CD4-positive, alpha-beta memory T cell (primary cell): ENCODE data around the gene LTBR. TPM values are rescaled to one million over a fixed set of nuclear protein-coding genes. Genes with fewer than 3 reads are reported as not detected.
"Not testable (repeated sequence)": the region's sequence is repeated elsewhere in the genome, so short reads cannot be mapped to it uniquely, and the experiment has no call there.

ENCODE experiments used
- CTCF ChIA-PET: fragments of 350-600 bp; sonication (Branson Sonifier 250); formaldehyde crosslinking; loops from one replicate; lab custom pipeline; 2021; ENCODE audit warnings: inconsistent platforms; ENCODE audit not compliant: partially characterized antibody; lab: Charles Lee
- POLR2A ChIA-PET: fragments of 350-600 bp; sonication (Branson Sonifier 250); formaldehyde crosslinking; loops from one replicate; lab custom pipeline; 2021; ENCODE audit not compliant: partially characterized antibody; lab: Charles Lee
- DNase-seq, 5 donors: peaks; one replicate each; pipeline versions ENCODE4 v3.0.0 to v3.0.0-alpha.2; 2020 to 2022; ENCODE audit warnings: mixed read lengths in 1 of 5
- H3K27ac ChIP-seq: one replicate; pipeline ENCODE4 v1.7.0; 2013; ENCODE audit warnings: low read depth, low read length
- H3K27me3 ChIP-seq: 2 replicates; pipeline ENCODE4 v1.7.0; 2013; ENCODE audit warnings: mild to moderate bottlenecking, low read length, moderate library complexity; ENCODE audit not compliant: insufficient read depth
- H3K36me3 ChIP-seq: 2 replicates; pipeline ENCODE4 v1.7.0; 2013; ENCODE audit warnings: mild to moderate bottlenecking, low read length, moderate library complexity; ENCODE audit not compliant: insufficient read depth
- H3K4me1 ChIP-seq: 2 replicates; pipeline ENCODE4 v1.7.0; 2013; ENCODE audit warnings: mild to moderate bottlenecking, low read length, moderate library complexity; ENCODE audit not compliant: insufficient read depth
- H3K4me3 ChIP-seq, 2 donors: one replicate each; pipeline ENCODE4 v1.7.0; 2013; ENCODE audit warnings: low read length in 2 of 2, mild to moderate bottlenecking in 1 of 2
- H3K9me3 ChIP-seq, 2 donors: one replicate each; pipeline ENCODE4 v1.7.0; 2013; ENCODE audit warnings: low read length in 2 of 2, control low read depth in 1 of 2; ENCODE audit not compliant: control insufficient read depth in 1 of 2
- H3K27ac Mint-ChIP-seq, 7 donors: one replicate each; pipeline ENCODE4 v1.8.0; 2020 to 2021; ENCODE audit warnings: mixed read lengths in 7 of 7, mild to moderate bottlenecking in 6 of 7, inconsistent platforms in 3 of 7, moderate library complexity in 3 of 7
- H3K27me3 Mint-ChIP-seq, 2 donors: one replicate each; pipeline ENCODE4 v1.8.0; 2020 to 2021; ENCODE audit warnings: mixed read lengths in 2 of 2
- H3K36me3 Mint-ChIP-seq, 2 donors: one replicate each; pipeline ENCODE4 v1.8.0; 2020 to 2021; ENCODE audit warnings: mixed read lengths in 2 of 2, inconsistent platforms in 1 of 2, mild to moderate bottlenecking in 1 of 2
- H3K4me1 Mint-ChIP-seq, 4 donors: one replicate each; pipeline ENCODE4 v1.8.0; 2020 to 2021; ENCODE audit warnings: mixed read lengths in 4 of 4, mild to moderate bottlenecking in 1 of 4
- H3K4me3 Mint-ChIP-seq, 8 donors: one replicate each; pipeline ENCODE4 v1.8.0; 2020 to 2021; ENCODE audit warnings: mixed read lengths in 8 of 8, mild to moderate bottlenecking in 7 of 8, moderate library complexity in 6 of 8, inconsistent platforms in 3 of 8
- H3K9me3 Mint-ChIP-seq, 8 donors: one replicate each; pipeline ENCODE4 v1.8.0; 2020 to 2021; ENCODE audit warnings: mixed read lengths in 8 of 8, mild to moderate bottlenecking in 5 of 8, inconsistent platforms in 3 of 8, moderate library complexity in 1 of 8
- intact Hi-C: fragments of 100-400 bp; cut with micrococcal nuclease; formaldehyde crosslinking; loops from one replicate; pipeline ENCODE4 v1.15.1; 2023
- polyA plus RNA-seq, 2 donors: library from polyadenylated mRNA; unstranded; fragments of 300-500 nt; fragmentation: Illumina TruSeq; gene quantifications; one replicate each; pipeline ENCODE4 v1.2.3, GENCODE V29; 2021
- total RNA-seq, 2 experiments: library from RNA; stranded (reverse); gene quantifications; one replicate each; pipeline ENCODE4 v1.2.3, GENCODE V29; 2021

LTBR gene
- total and polyA plus RNA-seq, 4 experiments from 2014 or later: 1.1 to 1.3 TPM; not detected in 2

- H3K4me1 Mint-ChIP-seq: peaks cover 26 to 35% (median 31%) of the 10 kb centered on the region in 4 donors
- Histone ChIP-seq H3K4me1 (peaks cover 74% of the 10 kb centered on the region), H3K27ac (peak overlapping the region; percentile 92), H3K4me3 (peak overlapping the region; percentile 87 to 97), H3K27me3 (no peaks in the 10 kb centered on the region), H3K9me3 (no peaks in the 10 kb centered on the region), H3K36me3 (no peaks in the 10 kb centered on the region)
- H3K9me3 Mint-ChIP-seq: no peaks in the 10 kb centered on the region
- intact Hi-C loops: no loop called here
- H3K27me3 Mint-ChIP-seq: no peaks in the 10 kb centered on the region
- DNase-seq: no peak
- CTCF ChIA-PET: interaction anchor here (1.6 to 9.7 kb wide), 3 partner anchors 12 to 125 kb away, joined by 4 to 155 read pairs (median 30); no protein-coding TSS in a partner anchor
- H3K4me3 Mint-ChIP-seq: no peak overlapping the region
- POLR2A ChIA-PET: interaction anchor here (0.8 to 15.2 kb wide), 16 partner anchors 8 to 195 kb away, joined by 3 to 250 read pairs (median 8); partner anchors contain the start of genes CD27, TAPBPL and VAMP1
- H3K27ac Mint-ChIP-seq: no peak overlapping the region
- peaks cover 0 to 11% of the 10 kb centered on the region in 2 donors for H3K36me3 Mint-ChIP-seq
Measured at GRCh38 chr12:6340745-6341416, 43.1 kb upstream of the LTBR start.

GRCh38 chr12:6341417-6342139, 42.4 kb upstream of the LTBR start, which contains the start of gene TNFRSF1A:
TNFRSF1A (minus strand) TSS chr12:6342076; CDS start chr12:6341814, 262 bp downstream.
- ChIA-PET CTCF (interaction anchor here (1.0 to 9.7 kb wide), 6 partner anchors 11 to 130 kb away, joined by 3 to 155 read pairs (median 5); no protein-coding TSS in a partner anchor), POLR2A (interaction anchor here (0.8 to 15.2 kb wide), 13 partner anchors 9 to 194 kb away, joined by 3 to 250 read pairs (median 6); partner anchors contain the start of genes TAPBPL and VAMP1)
- H3K4me3 Mint-ChIP-seq: no peak within 1 kb of the TSS
- Histone ChIP-seq H3K27ac (peak within 1 kb of the TSS; percentile 92), H3K27me3 (no peaks in the 10 kb centered on the region), H3K9me3 (no peaks in the 10 kb centered on the region), H3K36me3 (no peaks in the 10 kb centered on the region), H3K4me3 (peak within 1 kb of the TSS; percentile 87 to 97), H3K4me1 (peaks cover 74% of the 10 kb centered on the region)
- no peaks in the 10 kb centered on the region for H3K9me3 Mint-ChIP-seq
- H3K4me1 Mint-ChIP-seq: peaks cover 28 to 40% (median 35%) of the 10 kb centered on the region in 4 donors
- DNase-seq: peak; percentile 44 to 66 (median 56)
- peak within 1 kb of the TSS in 2 of 7 donors; percentile 87 to 97 for H3K27ac Mint-ChIP-seq
- intact Hi-C loops: no loop called here
- H3K27me3 Mint-ChIP-seq: no peaks in the 10 kb centered on the region
- H3K36me3 Mint-ChIP-seq: peaks cover 0 to 11% of the 10 kb centered on the region in 2 donors

- H3K27ac Mint-ChIP-seq: peak overlapping the region in 2 of 7 donors; percentile 87 to 97
- peaks cover 0 to 11% of the 10 kb centered on the region in 2 donors for H3K36me3 Mint-ChIP-seq
- no peaks in the 10 kb centered on the region for H3K27me3 Mint-ChIP-seq
- DNase-seq: no peak
- Histone ChIP-seq H3K27me3 (no peaks in the 10 kb centered on the region), H3K36me3 (no peaks in the 10 kb centered on the region), H3K4me3 (peak overlapping the region; percentile 87 to 97), H3K9me3 (no peaks in the 10 kb centered on the region), H3K27ac (peak overlapping the region; percentile 92), H3K4me1 (peaks cover 70% of the 10 kb centered on the region)
- POLR2A ChIA-PET: interaction anchor here (0.8 to 15.2 kb wide), 8 partner anchors 15 to 193 kb away, joined by 3 to 250 read pairs (median 5); partner anchors contain the start of gene VAMP1
- intact Hi-C loops: no loop called here
- H3K4me3 Mint-ChIP-seq: no peak overlapping the region
- H3K9me3 Mint-ChIP-seq: no peaks in the 10 kb centered on the region
- H3K4me1 Mint-ChIP-seq: peaks cover 32 to 47% (median 40%) of the 10 kb centered on the region in 4 donors
- CTCF ChIA-PET: interaction anchor here (1.0 to 9.7 kb wide), 5 partner anchors 10 to 129 kb away, joined by 3 to 155 read pairs (median 4); no protein-coding TSS in a partner anchor
Measured at GRCh38 chr12:6342140-6342889, 41.6 kb upstream of the LTBR start.

- no peak overlapping the region for H3K4me3 ChIP-seq
- ChIA-PET CTCF (interaction anchor here (0.9 to 9.7 kb wide), 10 partner anchors 8 to 122 kb away, joined by 3 to 155 read pairs (median 4); no protein-coding TSS in a partner anchor), POLR2A (interaction anchor here (1.6 to 15.2 kb wide), 2 partner anchors 14 to 22 kb away, joined by 4 to 250 read pairs; no protein-coding TSS in a partner anchor)
- H3K27me3 Mint-ChIP-seq: no peaks in the 10 kb centered on the region
- H3K27me3 ChIP-seq: no peaks in the 10 kb centered on the region
- H3K36me3 Mint-ChIP-seq: peaks cover 0 to 11% of the 10 kb centered on the region in 2 donors
- H3K4me3 Mint-ChIP-seq: peak overlapping the region in 2 of 8 donors; percentile 46 to 48
- no peaks in the 10 kb centered on the region for H3K36me3 ChIP-seq
- peaks cover 64% of the 10 kb centered on the region for H3K4me1 ChIP-seq
- peaks cover 32 to 51% (median 41%) of the 10 kb centered on the region in 4 donors for H3K4me1 Mint-ChIP-seq
- peak overlapping the region; percentile 92 for H3K27ac ChIP-seq
- H3K9me3 ChIP-seq: no peaks in the 10 kb centered on the region
- H3K27ac Mint-ChIP-seq: peak overlapping the region in 3 of 7 donors; percentile 86 to 97 (median 87)
- DNase-seq: no peak
- intact Hi-C loops: no loop called here
- H3K9me3 Mint-ChIP-seq: no peaks in the 10 kb centered on the region
Measured at GRCh38 chr12:6343518-6343917, 40.4 kb upstream of the LTBR start.

GRCh38 chr12:6344101-6344660, 39.8 kb upstream of the LTBR start:
- POLR2A ChIA-PET: interaction anchor here (1.6 to 15.2 kb wide), 3 partner anchors 14 to 21 kb away, joined by 4 to 250 read pairs (median 6); no protein-coding TSS in a partner anchor
- peaks cover 32 to 53% (median 42%) of the 10 kb centered on the region in 4 donors for H3K4me1 Mint-ChIP-seq

More at GRCh38 chr12:6344101-6344660, 39.8 kb upstream of the LTBR start:
- H3K4me3 ChIP-seq, DNase-seq, H3K27me3 ChIP-seq, H3K27ac ChIP-seq, H3K27me3 Mint-ChIP-seq, H3K9me3 ChIP-seq, H3K36me3 ChIP-seq, intact Hi-C loops, H3K9me3 Mint-ChIP-seq: not testable (repeated sequence)
- H3K27ac Mint-ChIP-seq: peak overlapping the region in 1 of 7 donors; percentile 86
- H3K4me1 ChIP-seq: peaks cover 58% of the 10 kb centered on the region
- H3K36me3 Mint-ChIP-seq: peaks cover 0 to 11% of the 10 kb centered on the region in 2 donors
- CTCF ChIA-PET: interaction anchor here (0.9 to 9.7 kb wide), 10 partner anchors 9 to 121 kb away, joined by 3 to 155 read pairs (median 4); no protein-coding TSS in a partner anchor
- H3K4me3 Mint-ChIP-seq: peak overlapping the region in 1 of 8 donors; percentile 21
